A673 (cell line): ENCODE measurements around the gene KIF26A.

ENCODE experiments used
- EZH2 ChIP-seq: fragments of 200-600 bp; sonication (generic); IDR thresholded peaks from 2 replicates; pipeline ENCODE4 v1.6.1; 2017; ENCODE audit warnings: borderline replicate concordance, low read depth, mild to moderate bottlenecking, mixed read lengths, antibody characterized with exemption, low read length; ENCODE audit not compliant: poor library complexity, severe bottlenecking
- TF ChIP-seq, protein P1 (sequence below): fragments of 300-800, 200-600 bp; sonication (generic); conservative IDR thresholded peaks from 2 replicates; pipeline ENCODE4 v1.5.1; 2017; ENCODE audit warnings: low read depth, mild to moderate bottlenecking, antibody characterized with exemption, low read length, moderate library complexity, mixed read lengths

DNA sequence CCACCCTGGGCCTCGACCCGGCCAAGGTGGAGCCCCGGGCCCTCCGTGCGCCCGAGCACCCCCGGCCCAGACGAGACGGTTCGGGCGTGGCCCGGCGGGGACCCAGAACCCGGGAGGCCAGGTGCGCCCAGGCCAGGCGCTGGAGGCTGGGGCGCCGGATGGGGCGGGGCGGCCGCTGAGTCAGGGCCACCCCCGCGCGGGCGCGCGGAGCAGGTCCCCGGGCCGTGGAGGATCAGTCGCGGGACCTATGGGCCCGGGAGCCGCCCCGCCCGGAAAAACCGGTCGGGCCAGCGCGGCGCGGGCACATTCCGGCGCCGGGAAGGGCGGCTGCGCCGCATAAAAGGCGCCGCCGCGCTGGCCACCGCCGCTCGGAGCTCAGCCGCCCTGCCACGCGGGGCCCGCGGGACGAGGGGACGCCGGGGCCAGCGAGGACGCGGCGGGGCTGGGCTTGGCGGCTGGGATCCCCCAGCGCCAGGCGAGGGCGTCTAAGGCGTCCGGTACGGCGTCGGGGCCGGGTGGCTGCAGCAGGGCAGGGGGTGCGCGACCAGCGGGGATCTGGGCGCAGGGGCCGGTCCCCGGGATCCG, 21.5 kb upstream of the KIF26A start:
- TF ChIP-seq, protein P1, sequence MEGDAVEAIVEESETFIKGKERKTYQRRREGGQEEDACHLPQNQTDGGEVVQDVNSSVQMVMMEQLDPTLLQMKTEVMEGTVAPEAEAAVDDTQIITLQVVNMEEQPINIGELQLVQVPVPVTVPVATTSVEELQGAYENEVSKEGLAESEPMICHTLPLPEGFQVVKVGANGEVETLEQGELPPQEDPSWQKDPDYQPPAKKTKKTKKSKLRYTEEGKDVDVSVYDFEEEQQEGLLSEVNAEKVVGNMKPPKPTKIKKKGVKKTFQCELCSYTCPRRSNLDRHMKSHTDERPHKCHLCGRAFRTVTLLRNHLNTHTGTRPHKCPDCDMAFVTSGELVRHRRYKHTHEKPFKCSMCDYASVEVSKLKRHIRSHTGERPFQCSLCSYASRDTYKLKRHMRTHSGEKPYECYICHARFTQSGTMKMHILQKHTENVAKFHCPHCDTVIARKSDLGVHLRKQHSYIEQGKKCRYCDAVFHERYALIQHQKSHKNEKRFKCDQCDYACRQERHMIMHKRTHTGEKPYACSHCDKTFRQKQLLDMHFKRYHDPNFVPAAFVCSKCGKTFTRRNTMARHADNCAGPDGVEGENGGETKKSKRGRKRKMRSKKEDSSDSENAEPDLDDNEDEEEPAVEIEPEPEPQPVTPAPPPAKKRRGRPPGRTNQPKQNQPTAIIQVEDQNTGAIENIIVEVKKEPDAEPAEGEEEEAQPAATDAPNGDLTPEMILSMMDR = no peak
- no peak for TF ChIP-seq EZH2
